Neural crest cell (in vitro differentiated cells): Measurements from ENCODE around the gene CEP55. TPM values are rescaled to one million over a fixed set of nuclear protein-coding genes. Genes with fewer than 3 reads are reported as not detected.
"Not testable (repeated sequence)": the region's sequence is repeated elsewhere in the genome, so short reads cannot be mapped to it uniquely, and the experiment has no call there.

Experiments
- DNase-seq: peaks from one replicate; pipeline ENCODE4 v3.0.0; 2021; ENCODE audit warnings: low read depth, mixed read lengths, low spot score
- H3K27ac Mint-ChIP-seq: one replicate; pipeline ENCODE4 v1.8.0; 2021; ENCODE audit warnings: mild to moderate bottlenecking, mixed read lengths; ENCODE audit not compliant: unreplicated experiment
- H3K27me3 Mint-ChIP-seq: 2 replicates; pipeline ENCODE4 v1.8.0; 2021; ENCODE audit warnings: low read depth, mild to moderate bottlenecking, mixed read lengths
- H3K36me3 Mint-ChIP-seq: 2 replicates; pipeline ENCODE4 v1.8.0; 2021; ENCODE audit warnings: low read depth, mild to moderate bottlenecking, mixed read lengths
- H3K4me1 Mint-ChIP-seq: 2 replicates; pipeline ENCODE4 v1.8.0; 2021; ENCODE audit warnings: mixed read lengths
- H3K4me3 Mint-ChIP-seq: one replicate; pipeline ENCODE4 v1.8.0; 2021; ENCODE audit warnings: mild to moderate bottlenecking, mixed read lengths
- H3K9me3 Mint-ChIP-seq: 2 replicates; pipeline ENCODE4 v1.8.0; 2021; ENCODE audit warnings: mixed read lengths
- CTCF ChIP-seq: fragments of 200-600 bp; sonication (generic); conservative IDR thresholded peaks from 2 replicates; pipeline ENCODE4 v1.5.0; 2021; ENCODE audit warnings: antibody characterized with exemption, mild to moderate bottlenecking
- total RNA-seq: library from RNA; stranded (reverse); gene quantifications from 2 replicates; pipeline ENCODE4 v1.2.1, GENCODE V29; 2021

The CEP55 gene
- total RNA-seq, 1 donor from 2014 or later: 30.7 TPM

- DNase-seq: no peak
- Mint-ChIP-seq H3K27ac (no peak overlapping the region), H3K27me3 (peaks cover 14% of the 10 kb centered on the region)
These were observed 38.9 kb downstream of the CEP55 start for GRCh38 chr10:93535293-93535692.

GRCh38 chr10:93540871-93541270 lies 44.5 kb downstream of the CEP55 start:
- not testable (repeated sequence) for H3K27ac Mint-ChIP-seq

More at GRCh38 chr10:93535293-93535692, 38.9 kb downstream of the CEP55 start:
- Mint-ChIP-seq H3K9me3 (peaks cover 2% of the 10 kb centered on the region), H3K36me3 (peaks cover 6% of the 10 kb centered on the region), H3K4me3 (no peak overlapping the region), H3K4me1 (no peaks in the 10 kb centered on the region)
- TF ChIP-seq CTCF: no peak

GRCh38 chr10:93541402-93542357 lies 45.3 kb downstream of the CEP55 start:
- peaks cover 17% of the 10 kb centered on the region for H3K27me3 Mint-ChIP-seq

More at GRCh38 chr10:93540871-93541270, 44.5 kb downstream of the CEP55 start:
- H3K36me3 Mint-ChIP-seq, H3K9me3 Mint-ChIP-seq, H3K4me3 Mint-ChIP-seq, H3K4me1 Mint-ChIP-seq, DNase-seq: not testable (repeated sequence)
- peaks cover 14% of the 10 kb centered on the region for H3K27me3 Mint-ChIP-seq

GRCh38 chr10:93542358-93542791 lies 46.0 kb downstream of the CEP55 start:
- Mint-ChIP-seq H3K36me3 (peaks cover 3% of the 10 kb centered on the region), H3K9me3 (no peaks in the 10 kb centered on the region), H3K4me1 (no peaks in the 10 kb centered on the region), H3K27ac (no peak overlapping the region), H3K4me3 (no peak overlapping the region), H3K27me3 (peaks cover 17% of the 10 kb centered on the region)
- no peak for TF ChIP-seq CTCF
- no peak for DNase-seq

More at GRCh38 chr10:93541402-93542357, 45.3 kb downstream of the CEP55 start:
- Mint-ChIP-seq H3K36me3 (peaks cover 3% of the 10 kb centered on the region), H3K9me3 (no peaks in the 10 kb centered on the region), H3K27ac (no peak overlapping the region), H3K4me3 (no peak overlapping the region), H3K4me1 (no peaks in the 10 kb centered on the region)
- peak; percentile 83 for TF ChIP-seq CTCF
- DNase-seq: peak; percentile 51

GRCh38 chr10:93546995-93547394 lies 50.6 kb downstream of the CEP55 start:
- H3K4me3 Mint-ChIP-seq, H3K9me3 Mint-ChIP-seq, H3K4me1 Mint-ChIP-seq, H3K27ac Mint-ChIP-seq, H3K27me3 Mint-ChIP-seq, DNase-seq, H3K36me3 Mint-ChIP-seq: not testable (repeated sequence)

- H3K36me3 Mint-ChIP-seq: no peaks in the 10 kb centered on the region
- no peak overlapping the region for H3K27ac Mint-ChIP-seq
- TF ChIP-seq CTCF: no peak
- no peak overlapping the region for H3K4me3 Mint-ChIP-seq
- DNase-seq: no peak
- H3K4me1 Mint-ChIP-seq: no peaks in the 10 kb centered on the region
- H3K9me3 Mint-ChIP-seq: no peaks in the 10 kb centered on the region
- peaks cover 2% of the 10 kb centered on the region for H3K27me3 Mint-ChIP-seq
These were observed 51.1 kb downstream of the CEP55 start for GRCh38 chr10:93547522-93547921.
